ENCODE measurements around the gene FBXW4.
A peak's percentile ranks its signal among the peaks of the same experiment; 100 is the strongest.

Gene FBXW4

DNA sequence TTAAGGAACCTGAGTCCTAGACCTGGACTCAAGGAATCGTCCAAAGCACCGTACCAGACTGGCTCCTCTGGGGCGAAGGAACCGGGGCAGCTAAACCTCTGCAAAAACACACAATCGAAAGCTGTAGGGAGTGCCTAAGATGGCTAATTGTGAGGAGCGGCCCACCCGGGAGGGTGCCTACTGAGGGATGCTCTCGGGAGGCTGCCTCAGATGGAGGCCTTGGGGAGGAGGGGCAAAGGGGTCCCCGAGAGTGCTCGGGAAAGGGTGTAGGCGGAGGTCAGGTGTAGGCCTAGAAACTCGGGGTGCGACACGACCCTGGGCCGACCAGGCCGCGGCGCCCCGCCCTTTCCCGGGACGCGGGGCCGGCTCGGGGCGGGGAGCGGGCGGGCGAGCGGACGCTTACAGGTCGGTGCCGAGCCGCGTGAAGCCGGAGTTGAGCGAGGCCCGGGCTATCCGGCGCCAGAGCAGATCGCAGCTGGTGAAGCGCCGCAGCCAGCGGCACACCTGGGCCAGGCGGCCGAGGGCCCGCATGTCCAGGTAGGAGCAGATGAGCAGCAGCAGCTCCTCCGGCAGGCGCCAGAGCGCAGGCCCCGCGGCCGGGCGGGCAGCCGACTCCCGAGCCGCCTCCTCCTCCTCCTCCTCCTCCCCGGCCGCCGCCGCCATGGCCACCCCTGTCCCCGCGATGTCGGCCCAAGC is 844 bp downstream of the FBXW4 start:
- peak; percentile 70 for DNase-seq

DNA sequence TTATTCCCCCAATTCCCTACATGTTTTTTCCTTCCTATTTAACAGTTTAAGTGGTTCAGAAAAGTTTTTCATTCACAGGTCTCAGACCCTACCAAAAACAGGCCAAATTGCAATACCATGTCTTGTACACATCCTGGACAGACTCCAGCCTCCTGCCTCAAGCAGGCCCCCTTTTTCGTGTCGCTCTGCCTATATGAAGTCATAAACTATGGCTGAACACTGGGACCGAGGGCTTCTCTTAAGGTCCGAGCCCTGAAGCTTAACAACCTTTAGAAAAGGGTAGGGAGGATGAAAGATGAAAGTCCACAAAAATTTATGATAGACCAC is 1.4 kb downstream of the FBXW4 start:
- peak; percentile 72 for DNase-seq

- no peak for DNase-seq
Measured at GRCh38 chr10:101691081-101691480, 3.9 kb downstream of the FBXW4 start.

GRCh38 chr10:101690461-101690860 is 4.5 kb downstream of the FBXW4 start:
- DNase-seq = no peak

- peak; percentile 10 for DNase-seq
Measured at GRCh38 chr10:101687071-101687658, 7.8 kb downstream of the FBXW4 start.

- DNase-seq = peak; percentile 53
Measured at GRCh38 chr10:101686133-101686925, 8.6 kb downstream of the FBXW4 start.

DNA sequence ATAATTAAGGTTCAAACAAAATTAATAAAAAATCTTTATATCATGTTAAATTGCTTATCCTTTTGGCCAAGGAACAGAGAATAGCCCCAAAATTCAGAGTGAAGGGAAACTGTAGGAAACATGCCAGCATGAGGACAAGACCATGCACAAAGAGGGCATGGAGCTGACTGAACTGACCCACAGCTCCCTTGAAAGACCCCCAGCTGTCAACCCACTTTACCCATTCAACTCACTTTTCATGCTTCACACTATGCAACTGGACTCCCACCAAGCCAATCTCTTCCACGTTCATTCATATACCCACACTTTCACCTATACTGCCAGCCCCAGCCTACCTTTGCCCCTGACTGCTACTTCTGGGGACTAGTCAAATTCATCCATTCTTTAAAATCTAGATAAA is 10.2 kb downstream of the FBXW4 start:
- DNase-seq = no peak

- no peak for DNase-seq
Measured at GRCh38 chr10:101683276-101683675, 11.7 kb downstream of the FBXW4 start.

DNA sequence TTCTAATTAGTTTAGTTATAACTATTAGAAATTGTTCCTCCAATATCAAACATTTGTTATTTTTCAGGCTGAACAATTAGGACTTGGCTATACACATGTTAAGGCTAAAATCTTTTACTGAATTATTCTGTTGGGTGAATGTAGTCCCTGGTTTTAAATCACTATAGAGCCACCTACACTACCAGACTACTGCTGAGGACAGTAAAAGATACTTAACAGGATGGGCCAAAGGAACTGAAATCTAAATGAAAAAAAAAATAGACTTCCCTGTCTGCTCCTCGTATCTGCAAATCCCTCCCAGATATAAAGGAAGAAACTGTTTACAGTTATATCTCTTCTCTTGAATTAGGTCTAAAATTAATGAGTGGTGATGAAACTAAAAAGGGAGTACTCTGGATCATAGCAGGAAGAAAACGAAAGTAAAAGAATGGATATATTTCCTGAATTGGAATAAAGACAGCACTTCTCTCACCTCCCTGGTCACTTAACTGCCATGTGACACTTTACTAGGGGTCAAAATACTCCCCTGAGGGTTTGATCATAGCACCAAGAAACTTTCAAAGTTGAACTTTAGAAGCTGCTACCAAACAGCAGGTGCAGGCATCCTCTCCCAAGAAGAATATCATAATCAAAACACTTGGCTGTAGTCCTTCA is 12.7 kb downstream of the FBXW4 start:
- DNase-seq = no peak

DNA sequence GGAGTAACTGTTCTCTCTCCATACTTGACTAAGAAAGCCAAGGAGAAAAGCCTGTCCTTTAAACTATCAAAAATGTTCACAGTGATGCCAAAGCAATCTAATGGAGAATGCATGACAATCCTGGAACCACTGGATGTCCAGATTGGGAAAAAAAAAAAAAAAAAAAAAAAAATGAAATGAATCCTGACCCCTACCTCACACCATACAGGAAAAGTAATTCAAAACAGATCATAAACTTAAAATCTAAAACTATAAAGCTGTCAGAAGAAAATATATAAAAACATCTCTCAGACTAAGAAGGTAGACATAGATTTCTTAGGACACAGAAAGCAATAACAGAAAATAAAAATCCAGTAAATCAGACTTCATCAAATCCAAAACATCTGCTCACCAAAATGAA is 18.4 kb downstream of the FBXW4 start:
- DNase-seq = no peak

- no peak for DNase-seq
Measured at GRCh38 chr10:101675115-101675514, 19.9 kb downstream of the FBXW4 start.

DNA sequence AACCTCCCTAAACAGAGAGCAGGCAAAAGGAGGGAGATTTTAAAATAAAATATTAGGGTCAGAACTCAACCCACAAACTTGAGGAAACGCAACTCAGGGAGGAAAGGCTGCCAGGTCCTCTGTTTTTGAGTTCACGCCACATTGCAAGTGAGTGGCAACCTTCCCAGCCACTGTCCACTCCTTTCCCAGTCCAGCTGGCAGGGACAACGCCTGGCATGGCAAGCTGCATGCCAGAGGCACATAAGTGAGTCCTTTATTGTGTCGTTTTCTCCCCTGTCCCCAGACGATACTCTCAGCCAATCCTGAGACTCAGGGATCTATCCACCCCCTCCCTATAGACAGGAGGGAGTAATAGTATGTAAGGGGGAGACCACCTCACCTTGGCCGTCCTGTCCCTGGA is 22.4 kb downstream of the FBXW4 start:
- no peak for DNase-seq

GRCh38 chr10:101671453-101671852 is 23.5 kb downstream of the FBXW4 start:
- no peak for DNase-seq

DNA sequence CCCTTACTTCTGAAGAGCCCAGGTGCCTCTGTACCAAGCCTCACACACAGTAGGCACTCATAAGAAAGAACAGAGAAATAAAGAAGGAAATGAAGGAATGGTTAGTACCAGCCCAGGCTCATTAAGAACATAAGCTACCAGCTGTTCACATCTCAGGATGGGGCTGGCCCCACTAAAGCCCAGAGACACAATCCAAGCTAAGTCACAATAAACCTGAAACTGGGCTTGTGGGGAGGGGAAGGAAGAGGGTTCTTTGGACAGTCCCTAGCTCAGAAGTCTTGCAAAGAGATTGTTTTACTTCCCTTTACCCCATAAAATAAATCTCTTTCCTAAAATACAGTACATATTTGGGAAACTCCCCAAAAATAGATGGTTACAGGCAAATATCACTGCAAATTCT is 24.3 kb downstream of the FBXW4 start:
- DNase-seq = no peak

- DNase-seq = no peak
Measured at GRCh38 chr10:101669181-101669580, 25.8 kb downstream of the FBXW4 start.

- DNase-seq = no peak
Measured at GRCh38 chr10:101668566-101668965, 26.4 kb downstream of the FBXW4 start.

DNA sequence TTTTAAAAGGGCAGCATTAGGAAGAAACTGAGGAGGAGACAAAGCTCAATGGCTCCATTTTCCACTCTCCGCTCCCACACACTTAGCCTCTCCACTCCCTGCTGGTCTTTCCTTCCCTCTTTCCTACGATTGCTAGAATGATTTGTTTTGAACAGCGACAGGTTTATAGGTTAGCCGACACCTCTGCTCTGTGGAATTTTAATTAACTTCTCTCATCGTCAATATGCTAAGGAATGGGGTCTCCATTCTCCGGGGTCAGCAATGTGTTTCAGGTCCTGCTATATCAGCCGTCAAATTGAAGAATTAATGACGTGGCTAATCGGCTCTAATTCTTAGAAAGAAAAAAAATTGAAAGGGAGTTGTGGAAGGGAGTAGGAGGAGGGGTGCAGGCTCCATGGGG is 28.9 kb downstream of the FBXW4 start:
- DNase-seq = no peak

DNA sequence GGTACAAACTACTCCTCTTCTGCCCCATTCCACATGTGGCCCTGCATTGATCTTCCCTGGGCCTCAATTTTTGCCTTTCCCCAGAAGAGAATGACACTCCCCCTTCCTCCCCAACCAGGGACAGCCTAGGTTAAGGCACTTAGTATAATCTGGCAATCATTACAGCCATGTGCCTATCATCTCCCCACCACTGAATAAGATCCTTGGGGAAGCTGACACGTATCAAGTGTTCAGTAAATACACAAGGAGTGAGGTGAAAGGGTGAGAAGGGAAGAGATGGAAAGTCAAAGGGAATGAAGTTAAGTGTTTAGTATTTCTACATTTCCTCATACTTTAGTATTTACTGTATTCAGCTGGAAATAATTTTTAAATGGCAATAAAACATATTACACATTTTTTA is 31.9 kb downstream of the FBXW4 start:
- no peak for DNase-seq

DNA sequence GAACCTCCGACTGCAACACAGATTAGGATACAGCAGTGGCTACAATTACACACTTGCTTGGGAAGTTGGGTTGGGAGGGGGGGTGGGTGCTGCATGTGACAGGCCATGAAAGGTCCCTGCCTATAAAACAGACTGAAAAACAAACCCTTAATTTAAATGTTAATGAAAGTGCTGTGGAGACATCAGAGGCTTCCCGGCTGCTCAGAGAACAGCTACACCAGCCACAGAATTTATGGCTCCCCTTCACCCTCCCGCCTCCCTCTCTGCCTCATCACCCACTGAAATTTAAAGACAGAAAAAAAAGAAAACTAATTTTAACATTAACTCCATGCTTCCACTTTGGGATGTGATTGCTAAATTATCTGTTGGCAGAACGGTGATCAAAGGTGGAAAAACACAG is 34.7 kb downstream of the FBXW4 start:
- no peak for DNase-seq

- DNase-seq = no peak
Measured at GRCh38 chr10:101658975-101659374, 36.0 kb downstream of the FBXW4 start.

DNA sequence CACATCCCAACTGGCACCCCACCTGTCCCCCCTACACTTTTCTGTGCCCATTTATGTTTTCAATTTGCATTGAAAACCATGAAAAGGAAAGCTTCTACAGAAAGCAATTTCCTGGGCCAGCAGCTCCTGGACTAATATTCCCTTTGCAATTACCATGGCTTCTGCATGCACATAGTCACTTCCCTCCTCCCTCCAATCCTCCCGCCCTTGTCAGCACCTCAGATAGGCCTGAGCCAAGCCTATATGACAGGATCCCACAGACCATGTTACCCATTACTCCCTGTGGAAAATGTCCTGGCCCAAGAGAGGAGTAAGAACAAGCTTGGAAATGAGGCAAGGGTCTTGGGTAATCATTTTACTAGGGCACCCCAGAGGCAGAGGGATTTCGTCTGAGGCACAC is 38.1 kb downstream of the FBXW4 start:
- no peak for DNase-seq

GRCh38 chr10:101655570-101655969 is 39.4 kb downstream of the FBXW4 start:
- DNase-seq = no peak

- no peak for DNase-seq
Measured at GRCh38 chr10:101653536-101653935, 41.4 kb downstream of the FBXW4 start.

GRCh38 chr10:101651336-101651735 is 43.6 kb downstream of the FBXW4 start:
- no peak for DNase-seq

Data from fibroblast of skin of right biceps (primary cell).